Tibial nerve (tissue), 3 donors: ENCODE measurements around the gene PANK3.

Source experiments
- POLR2A ChIP-seq, 2 donors: fragments of 450-650 bp; IDR thresholded peaks; one replicate each; pipeline ENCODE4 v1.6.1; 2017; ENCODE audit warnings: antibody characterized with exemption in 2 of 2, mild to moderate bottlenecking in 2 of 2, moderate library complexity in 2 of 2
- TF ChIP-seq, protein P1 (sequence below), 5 experiments: fragments of 200-600 bp in 3 of 5; fragments of 450-650 bp in 2 of 5; sonication (generic) in 3 of 5; IDR thresholded peaks; one replicate each; pipeline ENCODE4 v1.5.1; 2016 to 2019; ENCODE audit warnings: antibody characterized with exemption in 5 of 5, mild to moderate bottlenecking in 3 of 5, moderate library complexity in 2 of 5

- TF ChIP-seq, protein P1, sequence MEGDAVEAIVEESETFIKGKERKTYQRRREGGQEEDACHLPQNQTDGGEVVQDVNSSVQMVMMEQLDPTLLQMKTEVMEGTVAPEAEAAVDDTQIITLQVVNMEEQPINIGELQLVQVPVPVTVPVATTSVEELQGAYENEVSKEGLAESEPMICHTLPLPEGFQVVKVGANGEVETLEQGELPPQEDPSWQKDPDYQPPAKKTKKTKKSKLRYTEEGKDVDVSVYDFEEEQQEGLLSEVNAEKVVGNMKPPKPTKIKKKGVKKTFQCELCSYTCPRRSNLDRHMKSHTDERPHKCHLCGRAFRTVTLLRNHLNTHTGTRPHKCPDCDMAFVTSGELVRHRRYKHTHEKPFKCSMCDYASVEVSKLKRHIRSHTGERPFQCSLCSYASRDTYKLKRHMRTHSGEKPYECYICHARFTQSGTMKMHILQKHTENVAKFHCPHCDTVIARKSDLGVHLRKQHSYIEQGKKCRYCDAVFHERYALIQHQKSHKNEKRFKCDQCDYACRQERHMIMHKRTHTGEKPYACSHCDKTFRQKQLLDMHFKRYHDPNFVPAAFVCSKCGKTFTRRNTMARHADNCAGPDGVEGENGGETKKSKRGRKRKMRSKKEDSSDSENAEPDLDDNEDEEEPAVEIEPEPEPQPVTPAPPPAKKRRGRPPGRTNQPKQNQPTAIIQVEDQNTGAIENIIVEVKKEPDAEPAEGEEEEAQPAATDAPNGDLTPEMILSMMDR (IDR thresholded peaks at IDR 0.05): no peak
- TF ChIP-seq POLR2A (IDR thresholded peaks at IDR 0.05): no peak
These were observed 49.6 kb downstream of the PANK3 start for GRCh38 chr5:168529374-168530234.
